ENCODE results near the gene MAN1A1.

MAN1A1 gene

GRCh38 chr6:119280668-119281067, 68.9 kb downstream of the MAN1A1 start:
- no peak overlapping the region for H3K4me2 ChIP-seq (ENCODE audit: low read depth, low read length)
- no peak overlapping the region for H3K27ac ChIP-seq (ENCODE audit: low read length)
- no peak overlapping the region for H3K4me3 ChIP-seq (ENCODE audit: low read length)
- no peak for DNase-seq
- H3K9ac ChIP-seq (ENCODE audit: low read length), result no peak overlapping the region
- no peaks in the 10 kb centered on the region for H4K20me1 ChIP-seq (ENCODE audit: insufficient read depth, low read length)
- H3K4me1 ChIP-seq (ENCODE audit: low read length), result no peaks in the 10 kb centered on the region
- H2AFZ ChIP-seq (ENCODE audit: low read length), result no peak overlapping the region
- H3K27me3 ChIP-seq (replicated peaks; ENCODE audit: insufficient read depth, low read length), result no peaks in the 10 kb centered on the region
- H3K9me2 ChIP-seq (replicated peaks; ENCODE audit: insufficient read depth, low read length), result no peaks in the 10 kb centered on the region
- H3F3A ChIP-seq (ENCODE audit: insufficient read depth, low read length), result no peaks in the 10 kb centered on the region; the same call in 1 of the 2 replicates
- H3K9me3 ChIP-seq (replicated peaks; ENCODE audit: insufficient read depth, low read length), result no peaks in the 10 kb centered on the region
- peaks cover 1% of the 10 kb centered on the region; the same call in 1 of the 2 replicates for H3K36me3 ChIP-seq (replicated peaks; ENCODE audit: insufficient read depth, low read length)
- peaks cover 75% of the 10 kb centered on the region for H3K79me2 ChIP-seq (ENCODE audit: low read length)
- TF ChIP-seq EZH2 (optimal IDR thresholded peaks at IDR 0.05; ENCODE audit: low read depth, low read length), result no peak
- TF ChIP-seq, protein P1, sequence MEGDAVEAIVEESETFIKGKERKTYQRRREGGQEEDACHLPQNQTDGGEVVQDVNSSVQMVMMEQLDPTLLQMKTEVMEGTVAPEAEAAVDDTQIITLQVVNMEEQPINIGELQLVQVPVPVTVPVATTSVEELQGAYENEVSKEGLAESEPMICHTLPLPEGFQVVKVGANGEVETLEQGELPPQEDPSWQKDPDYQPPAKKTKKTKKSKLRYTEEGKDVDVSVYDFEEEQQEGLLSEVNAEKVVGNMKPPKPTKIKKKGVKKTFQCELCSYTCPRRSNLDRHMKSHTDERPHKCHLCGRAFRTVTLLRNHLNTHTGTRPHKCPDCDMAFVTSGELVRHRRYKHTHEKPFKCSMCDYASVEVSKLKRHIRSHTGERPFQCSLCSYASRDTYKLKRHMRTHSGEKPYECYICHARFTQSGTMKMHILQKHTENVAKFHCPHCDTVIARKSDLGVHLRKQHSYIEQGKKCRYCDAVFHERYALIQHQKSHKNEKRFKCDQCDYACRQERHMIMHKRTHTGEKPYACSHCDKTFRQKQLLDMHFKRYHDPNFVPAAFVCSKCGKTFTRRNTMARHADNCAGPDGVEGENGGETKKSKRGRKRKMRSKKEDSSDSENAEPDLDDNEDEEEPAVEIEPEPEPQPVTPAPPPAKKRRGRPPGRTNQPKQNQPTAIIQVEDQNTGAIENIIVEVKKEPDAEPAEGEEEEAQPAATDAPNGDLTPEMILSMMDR (IDR thresholded peaks at IDR 0.05; ENCODE audit: low read length), result no peak
- TF ChIP-seq EZH2phosphoT487 (IDR thresholded peaks at IDR 0.05; ENCODE audit: low read length), result no peak

- no peak for TF ChIP-seq EZH2phosphoT487 (IDR thresholded peaks at IDR 0.05; ENCODE audit: low read length)
- TF ChIP-seq, protein P1 (IDR thresholded peaks at IDR 0.05; ENCODE audit: low read length), result no peak
- no peak for TF ChIP-seq EZH2 (optimal IDR thresholded peaks at IDR 0.05; ENCODE audit: low read depth, low read length)
- no peak overlapping the region for H3K9ac ChIP-seq (ENCODE audit: low read length)
- H3K9me2 ChIP-seq (replicated peaks; ENCODE audit: insufficient read depth, low read length), result no peaks in the 10 kb centered on the region
- no peak overlapping the region for H3K27ac ChIP-seq (ENCODE audit: low read length)
- H3F3A ChIP-seq (ENCODE audit: insufficient read depth, low read length), result no peaks in the 10 kb centered on the region; the same call in 1 of the 2 replicates
- H3K27me3 ChIP-seq (replicated peaks; ENCODE audit: insufficient read depth, low read length), result no peaks in the 10 kb centered on the region
- H3K79me2 ChIP-seq (ENCODE audit: low read length), result peaks cover 74% of the 10 kb centered on the region
- no peaks in the 10 kb centered on the region for H3K4me1 ChIP-seq (ENCODE audit: low read length)
- H3K4me2 ChIP-seq (ENCODE audit: low read depth, low read length), result no peak overlapping the region
- no peak overlapping the region for H3K4me3 ChIP-seq (ENCODE audit: low read length)
- H3K36me3 ChIP-seq (replicated peaks; ENCODE audit: insufficient read depth, low read length), result peaks cover 2% of the 10 kb centered on the region; the same call in 1 of the 2 replicates
- H4K20me1 ChIP-seq (ENCODE audit: insufficient read depth, low read length), result no peaks in the 10 kb centered on the region
- H3K9me3 ChIP-seq (replicated peaks; ENCODE audit: insufficient read depth, low read length), result no peaks in the 10 kb centered on the region
- H2AFZ ChIP-seq (ENCODE audit: low read length), result no peak overlapping the region
- no peak for DNase-seq
These were observed 69.5 kb downstream of the MAN1A1 start for GRCh38 chr6:119280080-119280479.

GRCh38 chr6:119278625-119279024, 70.9 kb downstream of the MAN1A1 start:
- peaks cover 76% of the 10 kb centered on the region for H3K79me2 ChIP-seq (ENCODE audit: low read length)

More at GRCh38 chr6:119278625-119279024, 70.9 kb downstream of the MAN1A1 start:
- no peak overlapping the region for H2AFZ ChIP-seq (ENCODE audit: low read length)
- H3K9me2 ChIP-seq (replicated peaks; ENCODE audit: insufficient read depth, low read length), result no peaks in the 10 kb centered on the region
- H3F3A ChIP-seq (ENCODE audit: insufficient read depth, low read length), result no peaks in the 10 kb centered on the region; the same call in 1 of the 2 replicates
- no peak overlapping the region for H3K9ac ChIP-seq (ENCODE audit: low read length)
- H3K9me3 ChIP-seq (replicated peaks; ENCODE audit: insufficient read depth, low read length), result no peaks in the 10 kb centered on the region
- no peak overlapping the region for H3K27ac ChIP-seq (ENCODE audit: low read length)
- H3K36me3 ChIP-seq (replicated peaks; ENCODE audit: insufficient read depth, low read length), result peaks cover 2% of the 10 kb centered on the region; the same call in 1 of the 2 replicates
- no peak overlapping the region for H3K4me3 ChIP-seq (ENCODE audit: low read length)
- no peaks in the 10 kb centered on the region for H3K4me1 ChIP-seq (ENCODE audit: low read length)
- TF ChIP-seq EZH2phosphoT487 (IDR thresholded peaks at IDR 0.05; ENCODE audit: low read length), result no peak
- no peak for TF ChIP-seq EZH2 (optimal IDR thresholded peaks at IDR 0.05; ENCODE audit: low read depth, low read length)
- TF ChIP-seq, protein P1 (IDR thresholded peaks at IDR 0.05; ENCODE audit: low read length), result no peak
- H3K4me2 ChIP-seq (ENCODE audit: low read depth, low read length), result no peak overlapping the region
- no peaks in the 10 kb centered on the region for H3K27me3 ChIP-seq (replicated peaks; ENCODE audit: insufficient read depth, low read length)
- DNase-seq, result no peak
- H4K20me1 ChIP-seq (ENCODE audit: insufficient read depth, low read length), result no peaks in the 10 kb centered on the region

Measured in MM.1S (cell line).